HG03159 (cell line): ENCODE measurements around the gene PYCR2.
"Not testable (repeated sequence)": the region's sequence is repeated elsewhere in the genome, so short reads cannot be mapped to it uniquely, and the experiment has no call there.

Source experiments
- ATAC-seq: cut with Tn5 transposase; IDR thresholded peaks from one replicate; pipeline ENCODE4 v1.9.1; 2021; ENCODE audit warnings: mild to moderate bottlenecking, moderate library complexity; ENCODE audit not compliant: unreplicated experiment

Gene PYCR2

GRCh38 chr1:225896494-225896893, 27.6 kb downstream of the PYCR2 start:
- no peak for ATAC-seq

DNA sequence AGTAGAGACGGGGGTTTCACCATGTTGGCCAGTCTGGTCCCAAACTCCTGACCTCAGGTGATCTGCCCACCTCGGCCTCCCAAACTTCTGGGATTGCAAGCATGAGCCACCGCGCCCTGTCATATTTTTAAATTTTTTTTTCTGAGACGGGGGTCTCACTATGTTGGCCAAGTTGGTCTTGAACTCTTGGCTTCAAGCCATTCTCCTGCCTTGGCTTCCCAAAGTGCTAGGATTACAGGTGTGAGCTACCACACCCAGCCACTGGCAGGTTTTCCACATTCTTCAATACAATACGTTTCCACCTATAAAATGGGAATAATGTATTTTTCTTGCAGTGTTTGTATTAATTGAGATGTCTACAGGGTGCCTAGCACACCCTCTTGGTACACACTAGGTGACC, 31.7 kb downstream of the PYCR2 start:
- no peak for ATAC-seq

DNA sequence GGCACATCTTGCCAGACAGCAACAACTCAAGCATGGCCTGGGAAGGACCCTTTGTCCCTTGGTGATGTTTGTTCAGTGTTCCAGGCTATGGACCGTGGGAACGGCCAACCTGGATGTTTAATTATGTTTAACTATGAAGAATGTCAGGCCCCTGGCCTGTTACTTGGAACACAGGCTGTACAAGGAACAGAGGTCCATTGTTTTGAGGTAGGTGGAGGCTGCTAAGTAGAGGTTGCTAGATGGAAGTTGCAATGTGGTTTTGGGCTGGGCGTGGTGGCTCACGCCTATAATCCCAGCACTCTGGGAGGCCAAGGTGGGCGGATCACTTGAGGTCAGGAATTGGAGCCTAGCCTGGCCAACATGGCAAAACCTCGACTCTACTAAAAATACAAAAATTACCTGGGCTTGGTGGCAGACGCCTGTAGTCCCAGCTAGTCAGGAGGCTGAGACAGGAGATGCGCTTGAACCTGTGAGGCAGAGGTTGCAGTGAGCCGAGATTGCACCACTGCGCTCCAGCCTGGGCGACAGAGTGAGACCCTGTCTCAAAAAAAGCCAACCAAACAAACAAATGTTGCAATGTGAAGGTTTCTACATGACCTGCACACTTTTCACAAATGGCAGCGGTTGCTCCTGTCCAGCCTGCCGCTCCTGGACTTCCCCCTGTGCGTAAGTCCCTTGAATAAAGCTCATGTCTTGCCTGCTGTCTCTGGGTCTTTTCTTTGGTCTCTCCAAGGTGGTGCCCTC, 32.6 kb downstream of the PYCR2 start:
- ATAC-seq, result no peak

DNA sequence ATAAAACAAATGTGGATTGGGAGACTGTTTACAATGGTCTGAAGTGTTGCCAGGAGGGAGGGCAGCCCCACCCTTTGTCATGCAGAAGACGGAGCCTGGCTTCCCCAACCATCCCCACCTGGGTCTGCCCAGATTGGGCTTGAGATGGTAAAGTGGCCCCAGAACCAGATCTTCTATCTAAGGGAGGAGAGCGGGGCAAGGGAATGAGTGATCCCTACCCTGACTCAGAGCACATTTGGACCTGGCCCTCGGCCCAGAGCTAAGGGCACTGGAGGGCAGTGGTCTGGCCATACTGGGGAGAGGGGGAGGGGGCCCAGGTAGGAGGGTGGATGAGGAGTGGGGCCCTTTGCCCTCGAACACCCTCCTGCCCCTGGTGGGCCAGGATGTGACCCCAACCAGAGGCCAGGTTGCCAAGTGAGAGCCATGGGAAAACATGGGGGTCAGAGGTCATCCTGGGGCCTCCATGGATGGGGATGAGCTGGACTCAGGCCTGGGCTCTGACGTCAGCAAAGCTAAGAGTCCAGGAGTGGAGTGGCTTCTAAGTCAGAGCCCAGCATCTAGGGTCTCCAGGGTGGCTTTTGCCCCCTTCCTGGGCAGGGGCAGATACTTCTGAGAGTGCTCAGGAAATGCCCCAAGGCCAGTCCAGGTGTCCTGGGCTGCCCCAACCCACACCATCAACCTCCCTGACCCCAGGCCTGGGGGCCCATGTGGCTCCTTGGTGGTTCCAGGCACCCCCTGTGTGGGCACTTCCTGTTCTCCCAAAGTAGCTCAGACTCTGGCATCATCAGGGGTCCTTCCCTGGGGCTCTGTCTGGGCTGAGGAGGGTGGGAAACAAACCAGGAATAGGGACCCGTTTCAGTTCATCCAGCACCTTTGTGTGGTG, 33.5 kb downstream of the PYCR2 start:
- ATAC-seq, result no peak

- no peak for ATAC-seq
Measured at GRCh38 chr1:225889743-225890142, 34.3 kb downstream of the PYCR2 start.

GRCh38 chr1:225888898-225889601, 35.0 kb downstream of the PYCR2 start, which contains the start of gene LEFTY1:
Gene LEFTY1, minus strand, starts transcription at chr1:225889146. Its CDS starts 80 bp downstream, at chr1:225889066.
- no peak for ATAC-seq

DNA sequence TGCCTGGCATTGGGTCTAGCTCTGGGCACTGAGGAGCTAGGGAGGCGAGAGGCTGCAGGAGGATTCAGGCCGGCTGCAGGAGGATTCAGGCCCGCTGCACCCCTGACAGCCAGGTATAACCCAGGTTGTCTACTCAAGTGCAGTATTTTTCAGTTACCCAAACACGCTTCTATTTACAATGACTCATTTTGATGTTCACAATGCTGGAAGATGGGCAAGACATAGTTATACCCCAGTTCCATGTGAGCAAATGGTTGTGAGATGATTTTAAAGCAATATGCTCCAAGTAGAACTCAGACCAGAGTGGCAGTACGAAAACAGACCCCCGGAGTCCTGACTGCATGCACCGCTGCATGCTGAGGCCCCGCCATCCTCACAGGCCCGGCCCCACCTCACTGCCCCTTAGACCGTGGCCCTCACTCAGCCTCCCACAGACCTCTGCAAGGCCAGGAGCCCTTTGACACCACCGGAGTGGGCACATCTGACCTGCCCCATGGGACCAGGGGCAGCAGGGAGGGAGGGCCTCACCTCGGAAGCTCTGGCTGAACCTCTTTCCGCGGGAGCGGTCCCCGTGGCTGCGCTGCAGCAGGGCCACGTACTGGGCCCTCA, 35.7 kb downstream of the PYCR2 start:
- ATAC-seq, result no peak

DNA sequence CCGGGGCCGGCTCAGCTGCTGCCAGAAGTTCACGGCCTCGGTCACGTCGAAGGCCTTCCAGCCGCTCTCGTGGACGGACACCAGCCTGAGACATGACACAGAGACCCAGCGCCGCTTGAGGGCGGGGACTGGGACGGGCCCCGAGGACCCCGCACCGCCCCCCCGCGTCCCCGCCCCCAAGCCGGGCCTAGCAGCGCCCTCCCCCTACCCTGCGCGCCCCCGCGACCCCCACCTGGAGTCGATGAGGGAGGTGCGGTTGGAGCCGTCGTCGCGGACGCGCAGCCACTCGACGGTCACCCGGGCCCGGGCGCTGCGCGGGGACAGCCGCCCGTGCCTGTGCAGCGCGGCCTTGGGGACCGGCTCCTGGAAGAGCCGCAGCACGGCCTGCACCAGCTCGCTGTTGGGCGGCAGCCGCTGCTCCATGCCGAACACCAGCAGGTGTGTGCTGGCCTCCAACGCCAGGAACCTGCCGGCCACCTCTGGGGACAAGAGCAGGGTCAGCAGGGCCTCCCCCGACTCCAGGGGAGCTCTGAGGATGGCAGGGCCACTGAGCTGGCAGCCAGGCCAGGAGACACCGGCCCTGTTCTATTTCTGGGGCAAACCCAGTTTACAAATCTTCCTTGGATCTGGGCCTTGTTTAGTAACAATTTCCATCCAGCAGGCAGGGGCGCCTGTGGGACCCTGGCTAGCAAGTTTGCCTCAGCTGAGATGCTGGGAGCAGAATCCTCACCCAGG, 36.3 kb downstream of the PYCR2 start:
- ATAC-seq, result not testable (repeated sequence)

DNA sequence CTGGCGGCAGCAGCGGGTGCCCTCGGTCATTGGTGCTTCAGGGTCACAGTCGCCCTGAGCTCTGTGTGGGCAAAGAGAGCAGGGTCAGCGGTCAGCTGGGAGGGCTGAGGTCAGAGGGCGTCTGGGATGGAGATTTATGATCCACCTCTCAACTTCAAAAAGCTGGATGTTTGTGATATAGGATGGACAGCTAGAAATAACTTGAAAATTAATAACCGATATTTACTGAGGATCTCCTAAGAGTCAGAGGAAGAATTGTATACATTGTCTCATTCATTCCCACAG, 37.1 kb downstream of the PYCR2 start:
- ATAC-seq, result no peak

DNA sequence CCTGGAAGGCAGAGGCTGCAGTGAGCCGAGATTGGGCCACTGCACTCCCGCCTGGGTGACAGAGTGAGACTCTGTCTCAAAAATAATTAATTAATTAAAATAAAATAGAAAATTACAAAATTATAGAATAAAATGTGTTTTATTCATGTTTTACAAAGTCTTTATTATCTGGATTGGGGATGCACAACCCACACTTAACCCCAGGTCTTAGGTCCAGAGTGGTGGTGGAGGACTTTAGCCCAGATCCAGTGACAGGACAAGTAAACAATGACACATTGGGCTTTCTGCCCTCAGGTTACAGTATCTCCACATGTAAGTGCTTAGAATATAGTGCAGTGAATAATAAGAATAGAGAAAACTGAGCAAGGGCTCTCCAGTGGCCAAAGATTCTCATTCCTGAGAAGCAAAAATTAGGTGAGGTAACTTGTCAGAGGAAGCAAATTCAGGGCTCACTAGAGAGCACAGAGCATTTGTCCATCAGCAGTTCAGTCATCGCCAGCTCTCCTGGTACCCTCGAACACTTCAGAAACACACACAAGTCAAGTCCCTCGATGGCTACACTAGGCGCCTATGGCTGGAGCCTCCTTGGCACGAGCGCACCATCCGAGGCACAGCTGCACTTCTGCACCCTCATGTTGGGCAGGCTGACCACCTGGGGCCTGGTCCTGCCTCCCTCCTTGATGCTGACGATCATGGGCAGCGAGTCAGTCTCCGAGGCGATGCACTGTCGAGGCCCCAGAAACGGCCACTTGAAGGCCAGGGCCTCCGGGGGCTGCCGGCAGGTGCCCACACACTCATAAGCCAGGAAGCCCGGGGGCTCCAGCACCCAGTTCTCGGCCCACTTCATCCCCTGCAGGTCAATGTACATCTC, 37.7 kb downstream of the PYCR2 start:
- ATAC-seq, result no peak

DNA sequence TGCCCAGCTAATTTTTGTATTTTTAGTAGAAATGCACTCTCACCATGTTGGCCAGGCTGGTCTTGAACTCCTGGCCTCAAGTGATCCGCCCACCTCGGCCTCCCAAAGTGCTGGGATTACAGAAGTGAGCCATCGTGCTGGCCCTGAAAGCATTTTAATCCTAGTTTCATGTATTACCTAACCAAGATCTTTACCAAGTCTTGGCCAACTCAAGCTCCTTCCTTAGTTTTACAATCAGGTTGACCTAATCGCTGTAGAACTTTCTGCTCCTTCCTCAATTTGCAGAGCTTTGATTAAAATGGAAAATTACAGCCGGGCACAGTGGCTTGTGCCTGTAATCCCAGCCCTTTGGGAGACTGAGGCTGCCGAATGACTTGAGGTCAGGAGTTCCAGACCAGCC, 38.7 kb downstream of the PYCR2 start:
- ATAC-seq, result no peak

GRCh38 chr1:225883616-225884265, 40.3 kb downstream of the PYCR2 start:
- no peak for ATAC-seq

DNA sequence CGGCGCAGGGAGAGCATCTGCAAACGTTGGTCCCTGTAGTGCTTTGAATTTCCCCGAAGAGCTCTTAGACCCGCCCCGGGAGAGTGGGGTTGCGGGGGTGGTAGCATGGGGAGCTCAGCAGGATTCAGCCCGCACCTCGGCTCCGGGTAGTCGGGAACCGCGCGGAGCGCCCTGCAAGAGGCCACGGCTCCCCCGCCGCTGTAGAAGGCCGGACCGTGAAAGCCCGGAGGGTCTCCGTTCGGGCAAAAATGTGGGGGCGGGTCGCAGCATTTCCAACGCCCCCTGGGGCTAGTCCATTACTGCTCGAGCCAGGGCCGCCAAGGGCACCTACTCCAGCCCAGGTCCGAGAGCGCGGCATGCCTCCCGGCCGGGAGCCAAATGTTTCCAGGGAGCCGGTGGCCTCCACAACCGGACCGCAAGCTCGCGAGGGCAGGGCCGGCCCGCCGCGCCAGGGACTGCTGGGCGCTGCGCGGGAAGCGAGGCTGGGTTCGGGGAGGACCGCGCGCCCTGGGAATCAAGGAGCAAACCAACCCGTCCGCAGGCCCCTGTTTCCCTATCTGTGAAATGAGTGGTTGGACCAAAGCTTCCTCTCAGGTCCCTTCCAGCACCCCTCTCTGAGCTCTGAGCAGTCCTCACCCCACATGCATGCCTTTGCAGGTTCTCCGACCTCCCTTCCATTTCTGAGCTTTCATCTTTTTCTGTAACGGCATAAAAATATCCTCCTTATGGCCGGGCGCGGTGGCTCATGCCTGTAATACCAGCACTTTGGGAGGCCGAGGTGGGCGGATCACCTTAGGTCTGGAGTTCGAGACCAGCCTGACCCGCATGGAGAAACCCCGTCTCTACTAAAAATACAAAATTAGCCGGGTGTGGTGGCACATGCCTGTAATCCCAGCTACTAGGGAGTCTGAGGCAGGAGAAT, 41.1 kb downstream of the PYCR2 start:
- peak; percentile 28 for ATAC-seq

DNA sequence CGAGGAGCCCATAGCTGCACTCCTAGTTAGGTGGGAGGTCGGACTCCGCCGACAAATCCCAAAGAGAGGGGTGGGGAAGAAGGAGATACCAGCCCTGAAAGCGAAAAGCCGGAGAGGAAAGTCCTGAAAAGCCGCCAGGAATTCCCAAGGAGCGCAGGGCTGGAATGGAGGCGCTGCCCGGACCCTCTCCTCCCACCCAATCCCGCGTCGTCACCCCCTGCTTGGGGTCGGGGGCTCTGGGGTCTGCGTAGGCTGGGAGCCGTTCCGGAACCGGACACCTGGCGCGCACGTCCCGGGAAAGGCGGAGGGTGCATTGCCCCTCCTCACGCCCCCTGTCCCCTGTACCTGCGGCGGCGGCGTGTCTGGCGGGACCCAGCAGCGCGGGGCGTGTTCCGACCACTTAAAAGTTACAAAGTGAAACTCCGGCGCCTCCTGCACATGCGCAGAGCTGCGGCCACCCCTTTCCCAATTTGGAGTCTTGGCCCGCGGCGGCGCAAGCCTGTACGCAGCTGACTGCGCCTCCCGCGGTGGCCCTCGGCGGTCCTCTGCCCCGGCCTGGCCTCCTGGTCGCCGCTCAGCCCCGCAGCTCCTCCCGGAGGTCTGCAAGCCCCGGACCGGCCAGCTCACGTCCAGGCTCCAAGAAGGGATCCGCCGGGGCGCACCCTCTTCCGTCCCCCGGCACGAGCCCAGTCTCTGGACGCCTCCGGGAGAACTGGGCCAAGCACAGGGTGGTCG, 41.9 kb downstream of the PYCR2 start, which contains the start of gene TMEM63A:
TSS of gene TMEM63A (minus strand) at position 422 of the 735 bp plus-strand sequence. CDS start 4,800 bp downstream, outside the sequence.
- peak; percentile 68 for ATAC-seq

DNA sequence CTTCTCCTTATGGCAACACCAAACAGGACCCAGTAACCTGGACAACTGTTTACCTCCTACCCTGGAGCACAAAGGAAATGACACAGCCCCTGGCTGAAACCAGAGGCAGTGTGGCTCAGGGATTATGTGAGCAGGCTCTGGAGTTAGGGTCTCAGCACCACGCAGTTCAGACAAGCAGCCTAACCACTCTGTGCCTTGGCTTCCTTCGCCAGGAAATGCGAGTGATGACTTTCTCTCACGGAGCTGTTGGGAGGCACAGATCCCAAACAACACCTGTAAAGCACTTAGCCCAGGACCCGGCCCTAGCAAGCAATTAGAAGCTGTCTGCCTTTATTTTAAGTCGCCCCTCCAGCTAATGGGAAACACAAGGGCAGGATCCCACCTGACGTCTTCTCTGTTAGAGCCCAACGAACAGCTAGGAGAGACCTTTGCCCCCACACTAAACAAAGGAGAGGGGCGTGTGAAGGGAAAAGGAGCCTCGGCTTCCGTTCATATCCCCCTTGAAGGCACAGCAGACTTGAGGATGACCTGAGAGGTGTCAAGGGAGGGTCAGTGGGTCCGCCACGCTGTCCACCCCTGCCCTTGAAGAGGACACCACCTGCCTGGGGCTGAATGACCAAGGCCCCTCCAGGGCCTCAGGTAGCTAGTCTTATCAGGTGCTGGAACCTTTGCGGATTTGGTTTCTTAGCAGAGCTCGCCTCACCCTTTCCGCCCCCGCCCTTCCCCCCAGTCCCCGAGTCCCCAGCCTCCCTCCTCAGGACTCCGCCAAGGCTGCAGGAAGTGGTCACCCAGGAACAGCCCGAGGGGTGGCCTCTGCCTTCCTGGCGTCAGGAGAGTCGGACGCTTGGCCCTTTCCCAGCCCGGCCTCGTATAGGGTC, 42.7 kb downstream of the PYCR2 start:
- peak; percentile 4 for ATAC-seq

- ATAC-seq, result no peak
Measured at GRCh38 chr1:225880636-225881035, 43.4 kb downstream of the PYCR2 start.
